NCI-H2196 (cell line): ENCODE measurements around the gene ZDBF2.
"Not testable (repeated sequence)": the region's sequence is repeated elsewhere in the genome, so short reads cannot be mapped to it uniquely, and the experiment has no call there.

ENCODE experiments used
- DNase-seq: peaks from one replicate; lab custom pipeline; 2025; ENCODE audit not compliant: unreplicated experiment; lab: John Stamatoyannopoulos, UW

Gene ZDBF2

GRCh38 chr2:206274434-206275311 lies at the start of gene ZDBF2:
TSS of gene ZDBF2 (plus strand) at chr2:206274663. CDS start at chr2:206281850, 7,187 bp downstream.
- DNase-seq: peak; percentile 28

DNA sequence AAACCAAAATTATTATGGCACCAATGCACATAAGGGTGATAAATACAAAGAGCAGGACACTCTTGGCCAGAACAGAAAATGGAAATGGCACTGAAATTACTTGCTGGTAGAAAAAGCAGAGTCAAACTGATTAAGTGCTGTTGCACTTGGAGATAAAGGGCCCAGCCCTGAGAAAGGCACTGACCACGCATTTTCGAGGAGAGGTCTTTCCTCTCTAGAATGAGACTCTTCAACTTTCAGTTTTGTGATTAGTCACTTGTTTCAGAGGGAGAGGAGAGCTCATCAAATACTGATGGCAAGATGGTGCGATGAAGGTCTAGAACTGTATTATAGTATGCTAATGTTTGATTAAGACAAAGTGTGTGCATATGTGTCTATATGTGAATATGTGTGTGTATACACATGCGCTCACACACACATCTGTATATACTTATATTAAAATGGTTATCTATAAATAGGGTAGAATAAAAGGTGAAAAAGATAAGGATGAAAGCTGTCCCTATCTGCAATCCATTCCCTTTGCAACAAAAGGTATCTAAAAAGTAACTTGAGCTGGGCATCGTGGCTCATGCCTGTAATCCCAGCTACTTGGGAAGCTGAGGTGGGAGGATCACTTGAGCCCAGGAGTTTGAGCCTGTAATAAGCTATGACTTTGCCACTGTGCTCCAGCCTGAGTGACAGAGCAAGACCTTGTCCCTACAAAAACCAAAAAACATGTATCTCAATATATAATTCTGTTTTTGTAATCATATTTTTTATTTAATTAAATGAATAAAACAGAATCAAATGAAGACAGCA lies 48.8 kb upstream of the ZDBF2 start:
- DNase-seq: no peak

GRCh38 chr2:206228636-206229035 lies 45.8 kb upstream of the ZDBF2 start:
- DNase-seq: not testable (repeated sequence)

GRCh38 chr2:206229642-206230041 lies 44.8 kb upstream of the ZDBF2 start:
- DNase-seq: no peak

DNA sequence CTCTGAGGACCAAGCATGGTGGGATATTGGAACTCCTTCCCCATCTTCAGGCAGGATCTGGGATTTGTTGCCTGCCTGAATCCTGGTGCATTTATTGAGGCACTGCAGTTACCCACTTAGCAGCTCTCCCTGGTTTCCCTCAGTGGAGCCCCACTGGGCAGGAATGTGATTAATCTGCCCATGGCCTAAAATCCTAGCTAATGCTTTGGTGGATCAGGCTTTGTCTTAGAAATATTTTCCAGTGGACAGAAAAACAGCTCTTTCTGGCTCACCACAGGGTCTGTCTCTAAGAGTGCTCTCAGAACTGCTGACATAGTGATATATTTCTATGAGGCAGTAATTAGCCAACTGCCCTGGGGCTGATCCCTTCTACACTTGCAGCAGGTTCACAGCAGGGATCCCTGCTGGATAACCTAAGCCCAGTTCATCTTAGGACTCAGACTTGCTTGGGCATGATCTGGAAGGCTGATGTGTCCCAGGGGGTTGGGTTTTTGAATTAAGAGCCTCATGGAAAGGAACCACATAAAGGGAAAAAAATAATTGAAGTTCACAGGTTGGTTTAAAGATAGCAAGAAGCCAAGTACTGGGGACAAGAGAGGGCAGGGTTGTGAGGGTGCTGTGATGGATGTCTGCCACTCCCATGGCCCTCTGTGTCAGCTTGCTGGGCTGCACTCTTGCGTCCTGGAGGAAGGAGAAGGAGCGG lies 44.3 kb upstream of the ZDBF2 start:
- no peak for DNase-seq

GRCh38 chr2:206231669-206232286 lies 42.7 kb upstream of the ZDBF2 start:
- DNase-seq: no peak

DNA sequence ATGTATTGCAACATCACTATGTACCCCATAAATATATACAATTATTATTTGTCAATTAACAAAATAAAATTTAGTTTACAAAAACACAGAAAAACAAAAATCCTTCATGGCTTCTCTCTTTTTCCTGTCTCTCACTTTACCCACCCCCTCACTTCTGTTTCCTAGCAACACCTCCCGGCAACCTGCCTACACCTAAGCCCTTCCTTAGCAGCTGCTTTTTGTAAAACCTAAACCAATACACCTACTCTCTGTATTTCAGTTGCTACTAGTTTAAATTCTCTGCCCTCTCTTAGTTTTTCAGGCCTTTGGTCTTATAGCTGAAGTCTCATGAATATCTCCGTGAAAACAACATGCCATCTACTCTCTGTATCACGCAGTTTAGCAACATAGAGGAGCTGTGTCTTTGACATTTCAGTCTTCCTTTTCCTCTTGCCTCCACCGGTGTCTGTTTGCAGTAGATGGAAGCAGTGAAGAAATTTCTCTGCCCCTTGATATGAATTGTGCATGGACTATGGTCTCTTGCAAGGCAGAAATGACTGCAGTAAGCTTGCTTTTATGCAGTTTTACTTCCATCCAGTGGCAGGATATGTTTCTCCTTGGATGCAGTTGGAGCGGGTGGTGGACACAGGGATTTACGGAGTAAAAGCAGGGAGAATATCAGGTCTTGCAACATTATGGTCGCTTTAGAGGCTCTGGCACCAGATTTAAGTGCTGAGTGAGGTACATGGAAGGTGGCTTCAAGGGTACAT lies 42.0 kb upstream of the ZDBF2 start:
- no peak for DNase-seq

DNA sequence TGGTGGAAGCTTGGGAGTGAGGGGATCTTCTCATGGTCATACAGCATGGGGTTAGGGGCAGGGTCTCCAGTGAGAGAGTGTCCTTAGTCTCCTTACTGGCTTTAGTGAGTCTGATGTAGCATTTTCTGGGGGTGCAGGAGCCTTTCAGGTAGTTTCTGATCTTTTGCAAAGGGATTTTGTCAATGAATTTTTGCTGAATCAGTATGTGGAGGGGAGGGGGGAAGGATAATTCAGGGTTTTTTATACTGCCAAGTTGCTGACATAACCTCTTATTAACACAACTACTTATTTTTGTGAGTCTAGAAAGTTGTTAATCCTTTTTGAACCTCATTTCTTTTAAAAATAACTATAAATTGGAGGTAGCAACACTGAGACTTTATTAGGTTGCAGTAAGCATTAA lies 35.3 kb upstream of the ZDBF2 start:
- no peak for DNase-seq

DNA sequence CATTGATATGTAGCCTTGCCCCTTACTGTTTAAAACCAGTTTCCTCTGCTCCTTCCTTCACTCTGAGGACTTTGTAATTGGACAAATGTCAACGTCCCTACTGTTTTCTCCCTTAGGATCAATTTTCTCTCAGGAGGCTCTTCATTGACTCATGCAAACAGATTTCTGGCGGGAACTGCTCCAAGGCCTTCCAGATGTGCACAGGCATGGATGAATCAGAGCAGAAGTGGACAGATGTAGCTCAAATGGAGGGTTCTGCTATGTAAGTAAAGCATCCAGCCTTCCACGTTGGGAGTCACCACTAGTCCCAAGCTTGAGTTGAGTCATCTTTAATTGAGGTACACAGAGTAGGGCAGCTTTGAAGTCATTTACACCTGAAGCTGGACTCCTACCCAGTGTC lies 34.1 kb upstream of the ZDBF2 start:
- no peak for DNase-seq

GRCh38 chr2:206241736-206242135 lies 32.7 kb upstream of the ZDBF2 start:
- no peak for DNase-seq

DNA sequence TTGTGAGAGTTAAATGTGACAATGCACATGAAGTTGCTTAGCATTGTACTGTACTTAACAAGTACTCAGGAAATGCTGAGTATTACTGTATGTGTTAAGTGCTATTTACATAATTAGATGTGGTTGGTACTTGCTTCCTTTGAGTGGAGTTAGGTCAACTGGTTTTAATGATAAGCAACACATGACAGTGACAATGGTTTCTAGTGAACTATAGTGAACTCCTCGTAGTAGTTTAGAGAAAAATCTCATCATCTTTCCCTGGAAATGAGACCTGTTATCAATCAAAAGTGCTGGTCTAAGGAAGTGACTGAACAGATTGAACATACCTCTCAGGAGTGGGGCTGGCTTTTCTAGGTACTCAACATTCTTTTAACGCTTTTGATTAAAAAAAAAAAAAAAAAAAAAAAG lies 29.2 kb upstream of the ZDBF2 start:
- DNase-seq: no peak

- DNase-seq: no peak
Observed at GRCh38 chr2:206250041-206250897, 24.2 kb upstream of the ZDBF2 start.

DNA sequence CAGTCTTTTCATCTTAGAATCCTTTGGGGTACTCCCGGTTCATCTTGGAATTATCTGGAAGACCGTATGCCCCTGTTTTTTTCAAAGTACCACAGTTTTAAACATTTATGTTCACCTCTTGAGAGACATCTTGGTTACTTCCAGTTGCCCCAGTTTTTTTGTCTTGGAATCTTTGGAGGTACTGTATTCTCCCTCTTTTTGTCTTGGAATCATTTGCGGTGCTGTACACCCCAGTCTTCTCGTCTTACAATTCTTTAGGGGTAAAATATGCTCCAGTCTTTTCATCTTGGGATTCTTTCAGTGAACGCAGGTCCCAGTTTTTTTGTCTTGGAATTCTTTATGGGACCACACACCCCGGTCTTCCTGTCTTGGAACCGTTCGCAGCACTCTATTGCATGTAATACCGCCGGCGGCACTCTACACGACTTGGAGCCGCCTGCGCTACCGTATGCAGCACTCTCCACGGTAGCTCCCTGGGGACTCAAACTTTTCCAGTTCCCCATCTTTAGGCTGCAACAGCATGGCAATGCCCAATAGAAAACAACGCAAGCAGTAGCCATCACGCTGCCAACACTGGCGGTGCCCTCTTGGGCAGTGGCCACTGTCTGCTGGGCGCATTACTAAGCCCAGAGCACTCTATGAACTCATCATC lies 21.2 kb upstream of the ZDBF2 start:
- DNase-seq: no peak

- no peak for DNase-seq
Observed at GRCh38 chr2:206253777-206254166, 20.7 kb upstream of the ZDBF2 start.

DNA sequence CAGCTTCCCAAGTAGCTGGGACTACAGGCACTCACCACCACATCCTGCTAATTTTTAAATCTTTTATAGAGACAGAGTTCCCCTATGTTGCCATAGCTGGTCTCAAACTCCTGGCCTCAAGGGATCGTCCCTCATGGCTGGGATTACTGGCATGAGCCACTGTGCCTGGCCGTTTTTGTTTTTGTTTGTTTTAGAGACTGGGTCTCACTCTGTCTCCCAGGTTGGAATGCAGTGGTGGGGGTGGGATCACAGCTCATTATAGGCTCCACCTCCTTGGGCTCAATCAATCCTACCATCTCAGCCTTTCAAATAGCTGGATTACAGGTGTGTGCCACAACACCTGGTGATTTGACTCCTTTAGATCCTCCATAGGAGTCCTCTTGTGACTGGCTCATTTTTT lies 19.5 kb upstream of the ZDBF2 start:
- no peak for DNase-seq

- DNase-seq: no peak
Observed at GRCh38 chr2:206256706-206257205, 17.7 kb upstream of the ZDBF2 start.

- DNase-seq: no peak
Observed at GRCh38 chr2:206257350-206257749, 17.1 kb upstream of the ZDBF2 start.

DNA sequence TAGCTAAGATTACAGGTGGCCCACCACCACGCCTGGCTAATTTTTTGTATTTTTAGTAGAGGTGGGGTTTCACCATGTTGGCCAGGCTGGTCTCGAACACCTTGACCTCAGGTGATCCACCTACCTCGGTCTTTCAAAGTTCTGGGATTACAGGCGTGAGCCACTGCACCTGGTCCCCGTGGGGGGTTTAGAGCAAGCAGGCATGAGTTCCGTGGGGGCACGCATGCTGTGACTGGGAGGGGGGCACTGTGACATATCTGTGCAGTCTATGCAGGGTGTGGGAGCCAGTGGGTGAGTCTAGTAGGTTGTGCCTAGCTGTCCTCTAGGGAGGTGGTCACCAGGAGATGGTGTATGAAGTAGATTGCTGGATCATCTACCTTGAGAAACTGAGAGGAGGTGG lies 16.6 kb upstream of the ZDBF2 start:
- no peak for DNase-seq

DNA sequence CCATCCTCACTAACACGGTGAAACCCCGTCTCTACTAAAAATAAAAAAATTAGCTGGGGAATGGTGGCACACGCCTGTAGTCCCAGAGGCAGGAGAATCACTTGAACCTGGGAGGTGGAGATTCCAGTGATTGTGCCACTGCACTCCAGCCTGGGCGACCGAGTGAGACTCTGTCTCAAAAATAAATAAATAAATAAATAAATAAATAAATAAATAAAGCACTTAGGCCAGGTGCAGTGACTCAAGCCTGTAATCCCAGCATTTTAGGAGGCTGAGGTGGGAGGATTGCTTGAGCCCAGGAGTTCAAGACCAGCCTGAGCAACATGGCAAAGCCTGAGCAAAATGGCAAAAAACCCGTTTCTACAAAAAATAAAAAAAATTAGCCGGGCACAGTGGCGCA lies 15.8 kb upstream of the ZDBF2 start:
- DNase-seq: not testable (repeated sequence)
